NT2/D1 (cell line): ENCODE results near the gene ENTHD1.

Source experiments
- DNase-seq: peaks from one replicate; pipeline ENCODE4 v3.0.0-alpha.2; 2011; ENCODE audit warnings: low read depth, low spot score
- H3K27me3 ChIP-seq: 2 replicates; pipeline ENCODE4 v1.6.0; 2011; ENCODE audit warnings: mild to moderate bottlenecking; ENCODE audit not compliant: insufficient read length, insufficient read depth
- H3K36me3 ChIP-seq: 2 replicates; pipeline ENCODE4 v1.6.1; 2011; ENCODE audit warnings: mild to moderate bottlenecking, low read length, mixed read lengths; ENCODE audit not compliant: insufficient read depth, insufficient read length
- H3K4me1 ChIP-seq: 2 replicates; pipeline ENCODE4 v1.5.1; 2011; ENCODE audit not compliant: insufficient read depth, insufficient read length
- H3K4me3 ChIP-seq: 2 replicates; pipeline ENCODE4 v1.5.1; 2011; ENCODE audit warnings: low read depth; ENCODE audit not compliant: insufficient read length
- H3K9ac ChIP-seq: 2 replicates; pipeline ENCODE4 v1.6.0; 2011; ENCODE audit warnings: low read depth; ENCODE audit not compliant: insufficient read length
- H3K9me3 ChIP-seq: 2 replicates; pipeline ENCODE4 v1.5.1; 2011; ENCODE audit warnings: mild to moderate bottlenecking, low read length; ENCODE audit not compliant: insufficient read depth
- SUZ12 ChIP-seq: IDR thresholded peaks from 2 replicates; pipeline ENCODE4 v1.6.1; 2011; ENCODE audit not compliant: insufficient read length, insufficient read depth; ENCODE audit errors: extremely low read depth
- YY1 ChIP-seq: IDR thresholded peaks from 2 replicates; pipeline ENCODE4 v1.6.1; 2011; ENCODE audit not compliant: insufficient read length, insufficient read depth
- ZNF274 ChIP-seq: IDR thresholded peaks from 2 replicates; pipeline ENCODE4 v1.6.1; 2011; ENCODE audit warnings: mild to moderate bottlenecking, low read depth, low read length

The ENTHD1 gene

DNA sequence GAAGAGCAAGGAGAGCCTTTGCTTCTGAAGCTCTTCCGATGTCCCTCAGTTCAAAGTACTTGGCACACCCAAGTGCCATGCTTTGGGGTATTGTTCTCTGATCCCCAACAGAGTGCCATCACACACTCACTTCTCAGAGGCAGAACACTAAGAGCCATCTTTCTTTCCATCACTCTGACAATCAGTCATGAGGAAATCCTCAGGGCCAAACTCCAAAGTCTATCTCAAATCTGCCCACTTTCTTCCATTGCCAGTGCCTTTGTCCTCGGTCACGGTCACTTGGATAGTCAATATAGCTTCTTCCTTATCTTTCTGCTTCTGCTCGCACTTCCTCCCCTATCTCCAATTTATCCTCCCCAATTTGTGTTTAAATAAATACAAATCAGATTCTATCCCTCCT, 90.9 kb downstream of the ENTHD1 start:
- Histone ChIP-seq H3K4me3 (no peak overlapping the region), H3K36me3 (no peaks in the 10 kb centered on the region), H3K4me1 (no peaks in the 10 kb centered on the region), H3K9me3 (peaks cover 8% of the 10 kb centered on the region), H3K9ac (no peak overlapping the region), H3K27me3 (no peaks in the 10 kb centered on the region)
- DNase-seq = no peak
- TF ChIP-seq ZNF274 = no peak

DNA sequence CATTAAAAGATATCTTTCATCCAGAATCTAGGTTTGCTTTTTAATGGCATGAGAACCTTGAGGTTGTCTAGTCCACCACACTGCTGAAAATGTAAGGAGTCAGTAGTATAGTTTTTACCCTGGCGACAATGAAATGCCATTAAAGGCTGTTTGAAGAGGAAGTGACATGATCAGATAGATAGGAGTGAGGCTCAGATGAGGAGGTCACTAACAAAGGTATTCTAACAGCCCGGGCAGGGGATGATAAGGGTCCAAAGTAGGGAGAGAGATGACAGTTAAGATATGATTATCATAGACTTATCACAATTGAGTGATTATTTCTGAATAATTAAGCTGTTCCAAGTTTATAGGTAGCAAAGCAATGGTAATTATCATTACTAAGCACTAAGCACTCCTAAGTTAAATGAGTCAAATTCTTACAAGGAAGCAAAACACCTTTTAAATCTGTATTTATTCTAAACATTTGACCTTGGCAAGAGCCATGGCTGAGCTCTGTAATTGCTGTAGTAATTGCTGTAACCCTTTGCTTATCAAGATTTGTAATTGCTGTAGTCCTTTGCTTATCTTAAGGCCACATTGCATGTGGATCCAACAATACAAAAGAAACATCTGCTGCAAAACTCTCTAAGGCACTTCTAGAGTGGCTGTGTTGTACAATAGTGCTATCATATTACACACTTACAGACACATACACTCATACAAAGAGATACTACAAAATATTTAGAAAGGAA, 92.6 kb downstream of the ENTHD1 start:
- no peaks in the 10 kb centered on the region for H3K36me3 ChIP-seq
- no peaks in the 10 kb centered on the region for H3K27me3 ChIP-seq
- TF ChIP-seq YY1 = no peak
- TF ChIP-seq ZNF274 = no peak
- no peak for TF ChIP-seq SUZ12
- no peak for DNase-seq
- H3K4me3 ChIP-seq = no peak overlapping the region
- no peaks in the 10 kb centered on the region for H3K4me1 ChIP-seq
- peaks cover 15% of the 10 kb centered on the region for H3K9me3 ChIP-seq
- no peak overlapping the region for H3K9ac ChIP-seq

DNA sequence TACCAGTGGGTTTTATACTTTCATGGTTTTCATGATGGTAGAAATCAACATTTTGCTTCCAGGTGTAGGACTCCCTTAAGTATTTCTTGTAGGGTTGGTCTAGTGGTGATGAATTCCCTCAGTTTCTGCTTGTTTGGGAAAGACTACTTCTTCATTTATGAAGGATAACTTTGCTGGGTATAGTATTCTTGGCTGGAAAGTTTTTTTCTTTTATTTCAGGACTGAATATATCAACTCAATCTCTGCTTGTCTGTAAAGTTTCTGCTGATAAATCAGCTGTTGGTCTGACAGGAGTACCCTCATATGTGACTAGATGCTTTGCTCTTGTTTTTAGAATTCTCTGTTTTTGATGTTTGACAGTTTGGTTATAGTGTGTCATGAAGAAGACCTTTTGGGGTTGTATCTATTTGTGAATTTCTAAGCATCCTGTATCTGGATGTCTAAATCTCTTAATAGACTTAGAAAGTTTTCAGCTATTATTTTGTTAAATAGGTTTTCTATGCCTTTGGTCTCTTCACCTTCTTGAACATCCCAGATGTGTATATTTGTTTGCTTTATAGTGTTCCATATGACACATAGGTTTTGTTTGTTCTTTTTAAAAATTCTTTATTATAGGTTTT, 95.9 kb downstream of the ENTHD1 start:
- no peaks in the 10 kb centered on the region for H3K36me3 ChIP-seq

DNA sequence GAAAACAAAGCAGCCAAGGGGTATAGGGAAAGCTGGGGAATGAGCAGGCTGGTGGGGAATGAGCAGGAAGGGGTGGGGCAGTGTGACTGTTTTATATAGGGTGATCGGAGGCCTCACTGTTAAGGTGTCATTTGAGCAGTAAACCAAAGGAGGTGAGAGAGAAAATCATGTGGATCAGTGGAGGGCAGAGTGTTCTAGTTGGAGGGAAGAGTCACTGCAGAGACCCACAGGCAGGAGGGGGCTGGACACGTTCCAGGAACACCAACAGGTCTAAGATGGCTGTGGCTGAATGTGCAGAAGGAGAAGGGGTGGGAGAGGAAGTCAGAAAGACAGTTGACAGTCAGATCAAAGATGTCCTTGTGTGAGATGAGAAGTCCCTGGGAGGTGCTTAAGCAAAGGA, 103.8 kb downstream of the ENTHD1 start:
- Histone ChIP-seq H3K4me3 (no peak overlapping the region), H3K27me3 (no peaks in the 10 kb centered on the region), H3K36me3 (no peaks in the 10 kb centered on the region), H3K9me3 (no peaks in the 10 kb centered on the region), H3K4me1 (no peaks in the 10 kb centered on the region), H3K9ac (no peak overlapping the region)
- TF ChIP-seq SUZ12 (no peak), ZNF274 (no peak), YY1 (no peak)
- DNase-seq = no peak

More for the DNA sequence above, 95.9 kb downstream of the ENTHD1 start:
- DNase-seq = no peak
- TF ChIP-seq SUZ12 = no peak
- no peak for TF ChIP-seq YY1
- TF ChIP-seq ZNF274 = no peak
- Histone ChIP-seq H3K9ac (no peak overlapping the region), H3K4me3 (no peak overlapping the region), H3K27me3 (no peaks in the 10 kb centered on the region), H3K9me3 (peaks cover 15% of the 10 kb centered on the region), H3K4me1 (no peaks in the 10 kb centered on the region)

DNA sequence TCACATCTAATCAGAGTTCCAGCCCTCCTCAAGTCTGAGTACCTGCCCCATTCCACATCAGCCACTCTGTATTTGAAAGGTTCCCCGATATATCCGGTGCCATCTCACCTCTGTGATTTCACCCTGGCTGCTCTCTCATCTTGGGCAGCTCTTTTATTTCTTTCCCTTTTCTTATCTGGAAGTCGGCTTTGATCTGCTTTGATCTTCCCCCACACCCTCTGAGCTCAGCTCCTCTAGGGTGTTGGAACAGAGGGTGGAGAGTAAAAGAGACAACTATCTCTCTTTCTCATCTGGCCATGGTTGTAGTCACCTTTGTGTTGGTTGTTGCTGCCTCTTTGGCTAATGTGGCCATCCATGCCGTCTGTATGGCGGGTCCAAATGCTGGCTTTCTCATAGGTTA, 108.3 kb downstream of the ENTHD1 start:
- H3K4me3 ChIP-seq = no peak overlapping the region
- H3K9ac ChIP-seq = no peak overlapping the region
- no peak for DNase-seq
- TF ChIP-seq SUZ12 (no peak), YY1 (no peak), ZNF274 (no peak)
- no peaks in the 10 kb centered on the region for H3K27me3 ChIP-seq
- no peaks in the 10 kb centered on the region for H3K36me3 ChIP-seq
- H3K9me3 ChIP-seq = no peaks in the 10 kb centered on the region
- H3K4me1 ChIP-seq = no peaks in the 10 kb centered on the region

DNA sequence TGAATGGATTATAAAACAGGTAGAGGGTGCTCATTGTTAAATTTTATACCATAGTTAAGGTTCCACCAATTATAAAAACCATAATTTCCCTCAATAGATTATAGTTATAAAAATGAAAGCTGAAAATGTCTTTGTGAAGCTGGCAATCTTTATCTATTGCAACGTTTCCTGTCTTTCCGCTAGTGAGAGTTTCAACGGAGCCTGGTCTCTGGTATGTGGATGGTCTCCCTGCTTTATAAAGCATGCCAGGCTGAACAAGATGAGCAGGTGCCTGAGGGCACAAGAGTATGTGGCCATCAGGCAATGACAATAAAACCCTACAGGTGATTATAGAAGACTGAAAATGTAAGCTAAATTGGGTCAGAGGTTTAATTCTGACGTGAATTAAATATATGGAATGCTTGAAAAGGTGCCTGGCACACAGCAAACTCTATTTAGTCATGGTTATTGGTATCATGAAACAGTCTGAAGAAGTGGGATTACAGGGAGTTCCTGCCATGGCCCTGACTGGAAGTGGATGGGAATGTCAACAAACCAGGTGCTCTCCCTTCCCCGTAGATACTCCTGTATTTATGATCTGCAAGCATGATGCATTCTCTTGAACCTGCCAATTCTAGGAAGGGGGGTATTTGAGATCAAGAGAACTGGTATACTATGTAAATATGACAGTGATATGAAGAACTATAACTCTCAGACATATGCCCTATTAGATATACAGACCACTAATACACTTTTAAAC, 115.7 kb downstream of the ENTHD1 start:
- H3K4me3 ChIP-seq = no peak overlapping the region
- H3K4me1 ChIP-seq = no peaks in the 10 kb centered on the region
- H3K36me3 ChIP-seq = no peaks in the 10 kb centered on the region
- no peaks in the 10 kb centered on the region for H3K9me3 ChIP-seq
- no peak for DNase-seq
- no peak overlapping the region for H3K9ac ChIP-seq
- H3K27me3 ChIP-seq = no peaks in the 10 kb centered on the region
- no peak for TF ChIP-seq SUZ12
- TF ChIP-seq YY1 = no peak
- no peak for TF ChIP-seq ZNF274

DNA sequence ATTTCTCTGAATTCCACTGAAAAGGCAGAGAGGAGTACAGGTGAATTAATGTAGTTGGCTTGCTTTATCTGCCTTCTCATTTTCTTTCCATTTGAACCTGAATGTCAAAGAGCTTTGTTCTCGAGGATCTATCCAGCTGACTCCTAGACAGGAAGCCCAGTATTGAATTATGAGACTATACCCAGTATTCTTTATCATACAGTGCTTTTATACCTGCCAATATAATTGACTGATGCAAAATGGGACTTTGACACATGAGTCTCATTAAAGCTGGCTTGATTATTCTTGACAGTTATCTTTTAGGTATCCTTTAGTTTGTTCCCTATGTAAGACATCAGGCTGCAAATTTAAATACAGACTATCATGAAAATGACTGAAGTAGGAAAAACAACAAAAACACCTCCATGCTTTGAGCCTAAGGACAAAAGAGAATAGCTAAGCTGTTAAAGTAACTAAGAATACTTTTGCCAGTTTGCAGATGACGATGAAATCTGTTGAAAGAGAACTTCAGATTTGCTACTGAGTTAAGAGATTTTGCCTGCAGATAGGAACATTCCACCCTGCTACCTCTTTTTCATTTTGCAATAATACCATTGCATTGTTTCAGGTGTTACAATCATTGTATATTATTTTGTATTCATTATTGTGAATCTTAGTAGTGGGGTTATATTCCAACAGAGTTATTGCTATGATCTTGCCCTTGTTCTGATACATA, 117.1 kb downstream of the ENTHD1 start:
- H3K9me3 ChIP-seq = no peaks in the 10 kb centered on the region
- H3K27me3 ChIP-seq = no peaks in the 10 kb centered on the region
- H3K9ac ChIP-seq = no peak overlapping the region
- H3K4me3 ChIP-seq = no peak overlapping the region
- TF ChIP-seq SUZ12 (no peak), ZNF274 (no peak), YY1 (no peak)
- no peak for DNase-seq
- no peaks in the 10 kb centered on the region for H3K4me1 ChIP-seq
- no peaks in the 10 kb centered on the region for H3K36me3 ChIP-seq
